Sigmoid colon (tissue), 7 donors: ENCODE measurements around the gene CTNNAL1. TPM values are rescaled to one million over a fixed set of nuclear protein-coding genes. Genes with fewer than 3 reads are reported as not detected.

Experiments used
- DNase-seq: peaks from one replicate; pipeline ENCODE4 v3.0.0-alpha.2; 2019
- H3K27ac ChIP-seq, 4 donors: fragments of 200-600 bp; sonication (generic); one replicate each; pipeline ENCODE4 v1.5.1; 2016 to 2019; ENCODE audit warnings: mild to moderate bottlenecking in 1 of 4
- H3K27me3 ChIP-seq, 3 donors: fragments of 200-600 bp; sonication (generic); one replicate each; pipeline ENCODE4 v1.5.1; 2019; ENCODE audit warnings: mild to moderate bottlenecking in 1 of 3
- H3K36me3 ChIP-seq, 4 donors: fragments of 200-600 bp; sonication (generic); one replicate each; pipeline ENCODE4 v1.5.1; 2016 to 2019
- H3K4me1 ChIP-seq, 4 donors: fragments of 200-600 bp; sonication (generic); one replicate each; pipeline ENCODE4 v1.5.1; 2017 to 2019
- H3K4me3 ChIP-seq, 4 donors: fragments of 200-600 bp; sonication (generic); one replicate each; pipeline ENCODE4 v1.5.1; 2017 to 2019; ENCODE audit warnings: mild to moderate bottlenecking in 2 of 4, moderate library complexity in 1 of 4
- H3K9me3 ChIP-seq, 4 donors: fragments of 200-600 bp in 3 of 4; sonication (generic) in 3 of 4; one replicate each; pipeline versions ENCODE4 v1.5.1 to v1.6.1; 2013 to 2019
- EP300 ChIP-seq, 4 donors: sonication (generic); formaldehyde crosslinking; IDR thresholded peaks; one replicate each; pipeline ENCODE4 v1.6.1; 2017; ENCODE audit warnings: antibody characterized with exemption in 4 of 4
- POLR2A ChIP-seq, 2 donors: fragments of 450-650 bp; IDR thresholded peaks; one replicate each; pipeline ENCODE4 v1.6.1; 2016; ENCODE audit warnings: antibody characterized with exemption in 2 of 2, mild to moderate bottlenecking in 2 of 2, moderate library complexity in 2 of 2
- POLR2AphosphoS5 ChIP-seq, 4 donors: sonication (generic); formaldehyde crosslinking; IDR thresholded peaks; one replicate each; pipeline ENCODE4 v1.6.1; 2017; ENCODE audit warnings: antibody characterized with exemption in 4 of 4
- WGBS, 2 donors: extraction: QIAGEN DNeasy Blood & Tissue Kit; methylation state at CpG; one replicate each; pipeline ENCODE4 v1.1.7; 2013; 5-methylcytosine and 5-hydroxymethylcytosine counted together
- intact Hi-C: fragments of 100-400 bp; cut with DNase I; formaldehyde crosslinking; loops from one replicate; pipeline ENCODE4 v1.15.1; 2023
- polyA plus RNA-seq, 3 donors: library from polyadenylated mRNA; stranded (reverse); fragments of 200-250 nt; gene quantifications; one replicate each; pipeline ENCODE4 v1.2.3, GENCODE V29; 2013
- total RNA-seq, 4 donors: library from RNA; depleted of rRNA; stranded (reverse); fragments of >200 nt; gene quantifications; one replicate each; pipeline ENCODE4 v1.1.0, GENCODE V29; 2016
- TF ChIP-seq, protein P1 (sequence below), 4 experiments: fragments of 450-650 bp in 3 of 4; fragments of 200-600 bp in 1 of 4; IDR thresholded peaks; one replicate each; pipeline ENCODE4 v1.5.1; 2016 to 2019; ENCODE audit warnings: antibody characterized with exemption in 4 of 4, mild to moderate bottlenecking in 3 of 4, moderate library complexity in 2 of 4
- donor health status: healthy with polysubstance abuse.
- donor health status: Bipolar disorder and iron deficiency.
- donor health status: healthy.

Gene CTNNAL1
- total and polyA plus RNA-seq, 7 donors = 18.7 to 56.8 (median 36.4) TPM

DNA sequence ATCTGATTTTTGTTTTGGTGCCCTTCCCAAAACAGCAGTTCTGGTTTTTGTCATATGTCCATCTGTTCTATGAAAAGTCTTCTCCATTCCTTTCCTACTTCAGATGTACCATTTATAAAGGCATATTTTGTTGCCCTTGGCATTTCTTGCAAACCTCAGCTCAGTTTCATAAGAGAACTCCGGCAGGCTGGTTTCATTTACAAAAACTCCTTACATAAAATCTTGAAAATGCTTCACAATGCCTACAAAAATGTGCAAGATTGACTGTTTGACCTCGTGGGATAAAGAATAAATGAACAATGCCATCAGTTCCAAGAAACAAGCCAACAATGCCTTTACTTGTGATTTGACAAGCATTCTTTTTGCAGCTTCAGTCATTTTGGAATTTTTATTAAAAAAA is 39.1 kb upstream of the CTNNAL1 start:
- Histone ChIP-seq H3K4me1 (no peaks in the 10 kb centered on the region), H3K27me3 (no peaks in the 10 kb centered on the region), H3K4me3 (no peak overlapping the region), H3K27ac (no peak overlapping the region), H3K36me3 (peaks cover 7 to 94% (median 33%) of the 10 kb centered on the region in 4 donors), H3K9me3 (no peaks in the 10 kb centered on the region)
- DNase-seq = no peak
- WGBS, 2 donors = 87 to 90% methylated on average over 2 of the region's 2 CpGs
- TF ChIP-seq EP300 (IDR thresholded peaks at IDR 0.05) (no peak), POLR2A (IDR thresholded peaks at IDR 0.05) (no peak), POLR2AphosphoS5 (IDR thresholded peaks at IDR 0.05) (no peak)
- TF ChIP-seq, protein P1, sequence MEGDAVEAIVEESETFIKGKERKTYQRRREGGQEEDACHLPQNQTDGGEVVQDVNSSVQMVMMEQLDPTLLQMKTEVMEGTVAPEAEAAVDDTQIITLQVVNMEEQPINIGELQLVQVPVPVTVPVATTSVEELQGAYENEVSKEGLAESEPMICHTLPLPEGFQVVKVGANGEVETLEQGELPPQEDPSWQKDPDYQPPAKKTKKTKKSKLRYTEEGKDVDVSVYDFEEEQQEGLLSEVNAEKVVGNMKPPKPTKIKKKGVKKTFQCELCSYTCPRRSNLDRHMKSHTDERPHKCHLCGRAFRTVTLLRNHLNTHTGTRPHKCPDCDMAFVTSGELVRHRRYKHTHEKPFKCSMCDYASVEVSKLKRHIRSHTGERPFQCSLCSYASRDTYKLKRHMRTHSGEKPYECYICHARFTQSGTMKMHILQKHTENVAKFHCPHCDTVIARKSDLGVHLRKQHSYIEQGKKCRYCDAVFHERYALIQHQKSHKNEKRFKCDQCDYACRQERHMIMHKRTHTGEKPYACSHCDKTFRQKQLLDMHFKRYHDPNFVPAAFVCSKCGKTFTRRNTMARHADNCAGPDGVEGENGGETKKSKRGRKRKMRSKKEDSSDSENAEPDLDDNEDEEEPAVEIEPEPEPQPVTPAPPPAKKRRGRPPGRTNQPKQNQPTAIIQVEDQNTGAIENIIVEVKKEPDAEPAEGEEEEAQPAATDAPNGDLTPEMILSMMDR (IDR thresholded peaks at IDR 0.05) = no peak
- intact Hi-C loops = no loop called here

GRCh38 chr9:109051733-109052132 is 38.4 kb upstream of the CTNNAL1 start:
- peaks cover 7 to 94% (median 32%) of the 10 kb centered on the region in 4 donors for H3K36me3 ChIP-seq
- no peaks in the 10 kb centered on the region for H3K9me3 ChIP-seq
- 92 to 96% methylated on average over 1 of the region's 1 CpG for WGBS, 2 donors

GRCh38 chr9:109050444-109050843 is 37.1 kb upstream of the CTNNAL1 start:
- intact Hi-C loops = no loop called here
- Histone ChIP-seq H3K4me1 (no peaks in the 10 kb centered on the region), H3K9me3 (no peaks in the 10 kb centered on the region), H3K27me3 (no peaks in the 10 kb centered on the region), H3K4me3 (no peak overlapping the region), H3K27ac (no peak overlapping the region), H3K36me3 (peaks cover 7 to 94% (median 39%) of the 10 kb centered on the region in 4 donors)
- TF ChIP-seq POLR2AphosphoS5 (IDR thresholded peaks at IDR 0.05) = no peak
- no peak for TF ChIP-seq POLR2A (IDR thresholded peaks at IDR 0.05)
- TF ChIP-seq, protein P1 (IDR thresholded peaks at IDR 0.05) = no peak
- TF ChIP-seq EP300 (IDR thresholded peaks at IDR 0.05) = no peak
- DNase-seq = no peak
- 79 to 82% methylated on average over 7 of the region's 7 CpGs for WGBS, 2 donors

More at GRCh38 chr9:109051733-109052132, 38.4 kb upstream of the CTNNAL1 start:
- intact Hi-C loops = no loop called here
- no peak overlapping the region for H3K27ac ChIP-seq
- H3K4me1 ChIP-seq = no peaks in the 10 kb centered on the region
- DNase-seq = no peak
- no peaks in the 10 kb centered on the region for H3K27me3 ChIP-seq
- no peak overlapping the region for H3K4me3 ChIP-seq
- TF ChIP-seq, protein P1 (IDR thresholded peaks at IDR 0.05) = no peak
- TF ChIP-seq POLR2A (IDR thresholded peaks at IDR 0.05) (no peak), EP300 (IDR thresholded peaks at IDR 0.05) (no peak), POLR2AphosphoS5 (IDR thresholded peaks at IDR 0.05) (no peak)

- 90 to 95% methylated on average over 3 of the region's 3 CpGs for WGBS, 2 donors
- Histone ChIP-seq H3K27me3 (no peaks in the 10 kb centered on the region), H3K4me3 (no peak overlapping the region), H3K4me1 (no peaks in the 10 kb centered on the region), H3K36me3 (peaks cover 4 to 93% (median 46%) of the 10 kb centered on the region in 4 donors), H3K9me3 (no peaks in the 10 kb centered on the region), H3K27ac (no peak overlapping the region)
- TF ChIP-seq, protein P1 (IDR thresholded peaks at IDR 0.05) = no peak
- no peak for TF ChIP-seq POLR2AphosphoS5 (IDR thresholded peaks at IDR 0.05)
- no peak for DNase-seq
- intact Hi-C loops = no loop called here
Measured at GRCh38 chr9:109048822-109049221, 35.5 kb upstream of the CTNNAL1 start.

DNA sequence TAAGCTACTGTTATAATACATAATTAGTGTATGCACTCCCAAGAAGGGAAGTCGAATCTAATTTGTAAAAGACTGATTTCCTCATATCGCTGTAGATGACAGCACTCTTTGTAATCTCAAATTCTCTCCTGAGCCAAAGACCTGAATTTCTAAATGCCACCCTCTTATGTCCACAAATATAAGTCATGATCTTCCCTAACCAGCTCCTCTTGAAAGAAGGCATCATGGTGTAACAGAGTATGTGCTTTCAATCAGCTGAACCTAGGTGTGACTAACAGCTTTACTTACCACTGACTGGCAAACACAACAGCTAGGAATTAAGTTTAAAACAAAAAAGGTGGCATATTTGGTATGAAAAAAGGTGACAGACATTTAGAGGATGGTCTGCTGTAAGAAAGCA is 34.0 kb upstream of the CTNNAL1 start:
- Histone ChIP-seq H3K27ac (no peak overlapping the region), H3K9me3 (peaks cover 0 to under 1% (median 0%) of the 10 kb centered on the region in 4 donors), H3K36me3 (peaks cover 0 to 89% (median 46%) of the 10 kb centered on the region in 4 donors), H3K4me1 (no peaks in the 10 kb centered on the region), H3K4me3 (no peak overlapping the region), H3K27me3 (no peaks in the 10 kb centered on the region)
- WGBS, 2 donors = 96 to 97% methylated on average over 2 of the region's 2 CpGs
- intact Hi-C loops = no loop called here
- TF ChIP-seq EP300 (IDR thresholded peaks at IDR 0.05) (no peak), POLR2AphosphoS5 (IDR thresholded peaks at IDR 0.05) (no peak), POLR2A (IDR thresholded peaks at IDR 0.05) (no peak)
- TF ChIP-seq, protein P1 (IDR thresholded peaks at IDR 0.05) = no peak
- DNase-seq = no peak
